ENCODE results near the gene ZFP62. TPM values are rescaled to one million over a fixed set of nuclear protein-coding genes. Genes with fewer than 3 reads are reported as not detected.
A peak's percentile ranks its signal among the peaks of the same experiment; 100 is the strongest.

ZFP62 gene
- total RNA-seq, 1 donor from 2014 or later = 17.4 TPM

GRCh38 chr5:180810959-180811622 is 50.0 kb downstream of the ZFP62 start:
- DNase-seq (ENCODE audit: low read depth, low spot score) = no peak

GRCh38 chr5:180810210-180810958 is 50.7 kb downstream of the ZFP62 start:
- DNase-seq (ENCODE audit: low read depth, low spot score) = peak; percentile 77

- DNase-seq (ENCODE audit: low read depth, low spot score) = no peak
Measured at GRCh38 chr5:180809403-180810209, 51.5 kb downstream of the ZFP62 start.

- DNase-seq (ENCODE audit: low read depth, low spot score) = no peak
Measured at GRCh38 chr5:180808461-180809000, 52.5 kb downstream of the ZFP62 start.

- no peak for DNase-seq (ENCODE audit: low read depth, low spot score)
Measured at GRCh38 chr5:180807654-180808414, 53.2 kb downstream of the ZFP62 start.

GRCh38 chr5:180807046-180807445 is 54.0 kb downstream of the ZFP62 start:
- DNase-seq (ENCODE audit: low read depth, low spot score) = no peak

- DNase-seq (ENCODE audit: low read depth, low spot score) = no peak
Measured at GRCh38 chr5:180806351-180807011, 54.6 kb downstream of the ZFP62 start.

GRCh38 chr5:180804129-180804618 is 56.9 kb downstream of the ZFP62 start:
- no peak for DNase-seq (ENCODE audit: low read depth, low spot score)

GRCh38 chr5:180803181-180804128 is 57.6 kb downstream of the ZFP62 start:
- DNase-seq (ENCODE audit: low read depth, low spot score) = no peak

GRCh38 chr5:180802325-180803180 is 58.5 kb downstream of the ZFP62 start, which contains the start of gene MGAT1:
Gene MGAT1 (minus strand): TSS chr5:180802806. CDS start chr5:180792971, 9,835 bp downstream.
- peak; percentile 75 for DNase-seq (ENCODE audit: low read depth, low spot score)

GRCh38 chr5:180801596-180802324 is 59.3 kb downstream of the ZFP62 start:
- no peak for DNase-seq (ENCODE audit: low read depth, low spot score)

GRCh38 chr5:180799902-180800801 is 60.9 kb downstream of the ZFP62 start:
- DNase-seq (ENCODE audit: low read depth, low spot score) = no peak

GRCh38 chr5:180799194-180799593 is 61.9 kb downstream of the ZFP62 start:
- DNase-seq (ENCODE audit: low read depth, low spot score) = no peak

GRCh38 chr5:180798193-180798592 is 62.9 kb downstream of the ZFP62 start:
- no peak for DNase-seq (ENCODE audit: low read depth, low spot score)

Data from pulmonary artery endothelial cell (primary cell).